Liver (tissue), 9 donors: ENCODE measurements around the gene DOCK9. TPM values are rescaled to one million over a fixed set of nuclear protein-coding genes. Genes with fewer than 3 reads are reported as not detected.

Experiments
- DNase-seq: peaks from one replicate; pipeline ENCODE4 v3.0.0-alpha.2; 2017; ENCODE audit warnings: low spot score
- H3K27ac ChIP-seq, 2 donors: one replicate each; pipeline ENCODE4 v1.7.0; 2013; ENCODE audit warnings: inconsistent platforms in 2 of 2, low read length in 2 of 2, control low read depth in 1 of 2, low read depth in 1 of 2, mild to moderate bottlenecking in 1 of 2
- H3K27me3 ChIP-seq, 4 donors: one replicate each; pipeline versions ENCODE4 v1.6.1 to v1.7.0; 2013; ENCODE audit warnings: low read length in 3 of 4, inconsistent platforms in 1 of 4, mild to moderate bottlenecking in 1 of 4, moderate library complexity in 1 of 4; ENCODE audit not compliant: control insufficient read depth in 4 of 4, insufficient read depth in 4 of 4
- H3K36me3 ChIP-seq, 4 donors: one replicate each; pipeline versions ENCODE4 v1.6.1 to v1.7.0; 2013; ENCODE audit warnings: low read length in 3 of 4, mild to moderate bottlenecking in 3 of 4, low read depth in 1 of 4, moderate library complexity in 1 of 4; ENCODE audit not compliant: control insufficient read depth in 4 of 4, insufficient read depth in 3 of 4
- H3K4me1 ChIP-seq, 4 donors: one replicate each; pipeline versions ENCODE4 v1.6.1 to v1.7.0; 2013; ENCODE audit warnings: low read length in 3 of 4, mild to moderate bottlenecking in 3 of 4, moderate library complexity in 1 of 4; ENCODE audit not compliant: control insufficient read depth in 4 of 4, insufficient read depth in 4 of 4
- H3K4me3 ChIP-seq, 3 donors: one replicate each; pipeline versions ENCODE4 v1.6.1 to v1.7.0; 2013; ENCODE audit warnings: low read length in 3 of 3, control low read depth in 1 of 3, low read depth in 1 of 3, mild to moderate bottlenecking in 1 of 3
- H3K9ac ChIP-seq, 2 donors: one replicate each; pipeline ENCODE4 v1.7.0; 2013; ENCODE audit warnings: low read length in 2 of 2, mild to moderate bottlenecking in 2 of 2, moderate library complexity in 2 of 2, control low read depth in 1 of 2, low read depth in 1 of 2
- H3K9me3 ChIP-seq, 4 donors: one replicate each; pipeline versions ENCODE4 v1.6.1 to v1.7.0; 2013; ENCODE audit warnings: low read length in 3 of 4; ENCODE audit not compliant: control insufficient read depth in 4 of 4
- ATF3 ChIP-seq: IDR thresholded peaks from 2 replicates; pipeline ENCODE4 v1.6.1; 2016; ENCODE audit warnings: antibody characterized with exemption
- CTCF ChIP-seq: fragments of 150-350 bp; IDR thresholded peaks from 2 replicates; pipeline ENCODE4 v1.5.1; 2017; ENCODE audit warnings: improper control_type of control experiment, low read depth, low read length; ENCODE audit not compliant: missing input control
- EGR1 ChIP-seq, 2 donors: IDR thresholded peaks; 2 replicates each; pipeline ENCODE4 v1.6.1; 2016 to 2018; ENCODE audit warnings: antibody characterized with exemption in 2 of 2, low read depth in 2 of 2
- FOXA2 ChIP-seq: IDR thresholded peaks from 2 replicates; pipeline ENCODE4 v1.6.1; 2016; ENCODE audit warnings: antibody characterized with exemption
- HNF4A ChIP-seq, 2 donors: conservative IDR thresholded peaks; 2 replicates each; pipeline ENCODE4 v1.6.1; 2016; ENCODE audit warnings: antibody characterized with exemption in 2 of 2, mild to moderate bottlenecking in 2 of 2
- HNF4G ChIP-seq: IDR thresholded peaks from 2 replicates; pipeline ENCODE4 v1.6.1; 2016; ENCODE audit warnings: antibody characterized with exemption
- JUND ChIP-seq, 2 donors: IDR thresholded peaks; 2 replicates each; pipeline ENCODE4 v1.6.1; 2016; ENCODE audit warnings: antibody characterized with exemption in 2 of 2
- NR2F2 ChIP-seq: IDR thresholded peaks from 2 replicates; pipeline ENCODE4 v1.6.1; 2016; ENCODE audit warnings: antibody characterized with exemption
- RAD21 ChIP-seq, 2 donors: IDR thresholded peaks; 2 replicates each; pipeline ENCODE4 v1.6.1; 2016; ENCODE audit warnings: antibody characterized with exemption in 2 of 2, mild to moderate bottlenecking in 2 of 2
- RXRA ChIP-seq, 2 donors: IDR thresholded peaks; 2 replicates each; pipeline ENCODE4 v1.6.1; 2017 to 2018; ENCODE audit warnings: antibody characterized with exemption in 2 of 2, mild to moderate bottlenecking in 1 of 2
- SP1 ChIP-seq: IDR thresholded peaks from 2 replicates; pipeline ENCODE4 v1.6.1; 2018; ENCODE audit warnings: antibody characterized with exemption, mild to moderate bottlenecking
- TAF1 ChIP-seq: conservative IDR thresholded peaks from 2 replicates; pipeline ENCODE4 v1.6.1; 2016; ENCODE audit warnings: antibody characterized with exemption, mild to moderate bottlenecking
- YY1 ChIP-seq: IDR thresholded peaks from 2 replicates; pipeline ENCODE4 v1.6.1; 2016; ENCODE audit warnings: antibody characterized with exemption, mild to moderate bottlenecking
- WGBS: extraction: QIAGEN DNeasy Blood & Tissue Kit; methylation state at CpG from one replicate; pipeline ENCODE4 v1.1.7; 2013; 5-methylcytosine and 5-hydroxymethylcytosine counted together
- polyA plus RNA-seq, 2 donors: library from polyadenylated mRNA; stranded (reverse) in 1 of 2; unstranded in 1 of 2; fragments of 200-250 nt in 1 of 2; fragments of >200 nt in 1 of 2; fragmentation: Nextera tagmentation in 1 of 2; extraction: Ambion mirVana in 1 of 2; gene quantifications; one replicate each; pipeline versions ENCODE4 v1.2.1 to v1.2.3, GENCODE V29; 2013 to 2015
- total RNA-seq, 2 donors: library from RNA; depleted of rRNA; stranded (reverse); fragments of >200 nt; gene quantifications; one replicate each; pipeline ENCODE4 v1.2.3, GENCODE V29; 2014
- TF ChIP-seq, protein P1 (sequence below): IDR thresholded peaks from 2 replicates; pipeline ENCODE4 v1.6.1; 2016; ENCODE audit warnings: antibody characterized with exemption
- TF ChIP-seq, protein P2 (sequence below): IDR thresholded peaks from 2 replicates; pipeline ENCODE4 v1.6.1; 2016; ENCODE audit warnings: antibody characterized with exemption, mild to moderate bottlenecking
- TF ChIP-seq, protein P3 (sequence below): IDR thresholded peaks from 2 replicates; pipeline ENCODE4 v1.6.1; 2016; ENCODE audit warnings: antibody characterized with exemption
- donor health status: healthy.
- donor health status: healthy.
- donor health status: healthy.
- donor health status: healthy.
- donor health status: healthy.

The DOCK9 gene
- total and polyA plus RNA-seq, 4 donors = 5.4 to 31.3 (median 10.6) TPM

GRCh38 chr13:98934243-98934642, 43.6 kb downstream of the DOCK9 start:
- TF ChIP-seq, protein P1, sequence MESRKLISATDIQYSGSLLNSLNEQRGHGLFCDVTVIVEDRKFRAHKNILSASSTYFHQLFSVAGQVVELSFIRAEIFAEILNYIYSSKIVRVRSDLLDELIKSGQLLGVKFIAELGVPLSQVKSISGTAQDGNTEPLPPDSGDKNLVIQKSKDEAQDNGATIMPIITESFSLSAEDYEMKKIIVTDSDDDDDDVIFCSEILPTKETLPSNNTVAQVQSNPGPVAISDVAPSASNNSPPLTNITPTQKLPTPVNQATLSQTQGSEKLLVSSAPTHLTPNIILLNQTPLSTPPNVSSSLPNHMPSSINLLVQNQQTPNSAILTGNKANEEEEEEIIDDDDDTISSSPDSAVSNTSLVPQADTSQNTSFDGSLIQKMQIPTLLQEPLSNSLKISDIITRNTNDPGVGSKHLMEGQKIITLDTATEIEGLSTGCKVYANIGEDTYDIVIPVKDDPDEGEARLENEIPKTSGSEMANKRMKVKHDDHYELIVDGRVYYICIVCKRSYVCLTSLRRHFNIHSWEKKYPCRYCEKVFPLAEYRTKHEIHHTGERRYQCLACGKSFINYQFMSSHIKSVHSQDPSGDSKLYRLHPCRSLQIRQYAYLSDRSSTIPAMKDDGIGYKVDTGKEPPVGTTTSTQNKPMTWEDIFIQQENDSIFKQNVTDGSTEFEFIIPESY = no peak
- TF ChIP-seq HNF4G (no peak), FOXA2 (no peak), JUND (IDR thresholded peaks at IDR 0.05) (no peak), NR2F2 (no peak), RXRA (IDR thresholded peaks at IDR 0.05) (no peak), ATF3 (no peak), TAF1 (no peak), EGR1 (IDR thresholded peaks at IDR 0.05; ENCODE audit: low read depth in 2 of 2) (no peak), CTCF (no peak), SP1 (no peak), RAD21 (IDR thresholded peaks at IDR 0.05) (no peak), YY1 (no peak)
- no peaks in the 10 kb centered on the region for H3K4me1 ChIP-seq
- H3K27ac ChIP-seq = no peak overlapping the region
- peaks cover 0 to 5% (median 0%) of the 10 kb centered on the region in 4 donors for H3K9me3 ChIP-seq
- no peaks in the 10 kb centered on the region for H3K36me3 ChIP-seq
- no peak overlapping the region for H3K4me3 ChIP-seq
- DNase-seq = no peak
- 96% methylated on average over 3 of the region's 3 CpGs for WGBS
- no peaks in the 10 kb centered on the region for H3K27me3 ChIP-seq
- H3K9ac ChIP-seq = no peak overlapping the region

GRCh38 chr13:98930151-98930591, 47.7 kb downstream of the DOCK9 start:
- 77% methylated on average over 8 of the region's 8 CpGs for WGBS

More at GRCh38 chr13:98930151-98930591, 47.7 kb downstream of the DOCK9 start:
- no peak for DNase-seq
- H3K4me1 ChIP-seq = no peaks in the 10 kb centered on the region
- H3K36me3 ChIP-seq = no peaks in the 10 kb centered on the region
- H3K27ac ChIP-seq = no peak overlapping the region
- H3K9me3 ChIP-seq = peaks cover 0 to 5% (median 0%) of the 10 kb centered on the region in 4 donors
- H3K4me3 ChIP-seq = no peak overlapping the region
- TF ChIP-seq, protein P2, sequence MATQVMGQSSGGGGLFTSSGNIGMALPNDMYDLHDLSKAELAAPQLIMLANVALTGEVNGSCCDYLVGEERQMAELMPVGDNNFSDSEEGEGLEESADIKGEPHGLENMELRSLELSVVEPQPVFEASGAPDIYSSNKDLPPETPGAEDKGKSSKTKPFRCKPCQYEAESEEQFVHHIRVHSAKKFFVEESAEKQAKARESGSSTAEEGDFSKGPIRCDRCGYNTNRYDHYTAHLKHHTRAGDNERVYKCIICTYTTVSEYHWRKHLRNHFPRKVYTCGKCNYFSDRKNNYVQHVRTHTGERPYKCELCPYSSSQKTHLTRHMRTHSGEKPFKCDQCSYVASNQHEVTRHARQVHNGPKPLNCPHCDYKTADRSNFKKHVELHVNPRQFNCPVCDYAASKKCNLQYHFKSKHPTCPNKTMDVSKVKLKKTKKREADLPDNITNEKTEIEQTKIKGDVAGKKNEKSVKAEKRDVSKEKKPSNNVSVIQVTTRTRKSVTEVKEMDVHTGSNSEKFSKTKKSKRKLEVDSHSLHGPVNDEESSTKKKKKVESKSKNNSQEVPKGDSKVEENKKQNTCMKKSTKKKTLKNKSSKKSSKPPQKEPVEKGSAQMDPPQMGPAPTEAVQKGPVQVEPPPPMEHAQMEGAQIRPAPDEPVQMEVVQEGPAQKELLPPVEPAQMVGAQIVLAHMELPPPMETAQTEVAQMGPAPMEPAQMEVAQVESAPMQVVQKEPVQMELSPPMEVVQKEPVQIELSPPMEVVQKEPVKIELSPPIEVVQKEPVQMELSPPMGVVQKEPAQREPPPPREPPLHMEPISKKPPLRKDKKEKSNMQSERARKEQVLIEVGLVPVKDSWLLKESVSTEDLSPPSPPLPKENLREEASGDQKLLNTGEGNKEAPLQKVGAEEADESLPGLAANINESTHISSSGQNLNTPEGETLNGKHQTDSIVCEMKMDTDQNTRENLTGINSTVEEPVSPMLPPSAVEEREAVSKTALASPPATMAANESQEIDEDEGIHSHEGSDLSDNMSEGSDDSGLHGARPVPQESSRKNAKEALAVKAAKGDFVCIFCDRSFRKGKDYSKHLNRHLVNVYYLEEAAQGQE = no peak
- no peak for TF ChIP-seq SP1
- TF ChIP-seq EGR1 (IDR thresholded peaks at IDR 0.05; ENCODE audit: low read depth in 2 of 2) = no peak
- no peak for TF ChIP-seq YY1
- no peak for TF ChIP-seq CTCF
- no peak for TF ChIP-seq HNF4G
- TF ChIP-seq, protein P3, sequence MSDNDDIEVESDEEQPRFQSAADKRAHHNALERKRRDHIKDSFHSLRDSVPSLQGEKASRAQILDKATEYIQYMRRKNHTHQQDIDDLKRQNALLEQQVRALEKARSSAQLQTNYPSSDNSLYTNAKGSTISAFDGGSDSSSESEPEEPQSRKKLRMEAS = no peak
- no peak for TF ChIP-seq NR2F2
- no peak for TF ChIP-seq RXRA (IDR thresholded peaks at IDR 0.05)
- TF ChIP-seq, protein P1 = no peak
- no peak for TF ChIP-seq TAF1
- TF ChIP-seq HNF4A (conservative IDR thresholded peaks at IDR 0.05) = no peak
- TF ChIP-seq FOXA2 = no peak
- H3K27me3 ChIP-seq = no peaks in the 10 kb centered on the region
- H3K9ac ChIP-seq = no peak overlapping the region
